Aorta (tissue), 5 donors: ENCODE data around the gene ADAMTS3. TPM values are rescaled to one million over a fixed set of nuclear protein-coding genes. Genes with fewer than 3 reads are reported as not detected.

Experiments
- ATAC-seq: fragments of 200-7000 bp; cut with Tn5 transposase; one replicate; pipeline ENCODE4 v1.9.1; 2022; ENCODE audit warnings: moderate library complexity; ENCODE audit not compliant: low FRiP score
- DNase-seq, 2 donors: peaks; one replicate each; pipeline ENCODE4 v3.0.0-alpha.2; 2020
- H3K27ac ChIP-seq, 2 donors: one replicate each; pipeline ENCODE4 v1.5.1; 2013; ENCODE audit warnings: low read length in 2 of 2, mild to moderate bottlenecking in 2 of 2, moderate library complexity in 2 of 2, control low read depth in 1 of 2, inconsistent platforms in 1 of 2, low read depth in 1 of 2
- H3K27me3 ChIP-seq, 2 donors: one replicate each; pipeline ENCODE4 v1.6.1; 2013; ENCODE audit warnings: control low read depth in 1 of 2, low read length in 1 of 2, mild to moderate bottlenecking in 1 of 2, moderate library complexity in 1 of 2; ENCODE audit not compliant: insufficient read depth in 2 of 2, control insufficient read depth in 1 of 2
- H3K36me3 ChIP-seq, 2 donors: one replicate each; pipeline ENCODE4 v1.6.1; 2013; ENCODE audit warnings: control low read depth in 1 of 2, low read length in 1 of 2, mild to moderate bottlenecking in 1 of 2; ENCODE audit not compliant: insufficient read depth in 2 of 2, control insufficient read depth in 1 of 2
- H3K4me1 ChIP-seq, 2 donors: one replicate each; pipeline ENCODE4 v1.6.1; 2013; ENCODE audit warnings: low read length in 2 of 2, control low read depth in 1 of 2, mild to moderate bottlenecking in 1 of 2, moderate library complexity in 1 of 2; ENCODE audit not compliant: insufficient read depth in 2 of 2, control insufficient read depth in 1 of 2
- H3K4me3 ChIP-seq, 2 donors: one replicate each; pipeline ENCODE4 v1.5.1; 2013; ENCODE audit warnings: low read length in 2 of 2, control low read depth in 1 of 2, mild to moderate bottlenecking in 1 of 2
- H3K9me3 ChIP-seq: one replicate; pipeline ENCODE4 v1.6.1; 2013; ENCODE audit warnings: mild to moderate bottlenecking, low read length; ENCODE audit not compliant: control insufficient read depth
- WGBS, 2 donors: extraction: QIAGEN DNeasy Blood & Tissue Kit; methylation state at CpG; one replicate each; pipeline ENCODE4 v1.1.7; 2013; 5-methylcytosine and 5-hydroxymethylcytosine counted together
- intact Hi-C, 2 donors: fragments of 100-400 bp; cut with DNase I; formaldehyde crosslinking; loops; one replicate each; pipeline versions ENCODE4 v1.14.2 to v1.15.0; 2022
- polyA plus RNA-seq, 2 donors: library from polyadenylated mRNA; stranded (reverse); fragments of 200-250 nt; gene quantifications; one replicate each; pipeline ENCODE4 v1.2.3, GENCODE V29; 2013
- total RNA-seq, 2 donors: library from RNA; stranded (reverse); fragmentation: NEBNext Ultra II Directional; extraction: Animal tissue kit (Norgen Biotek cat#: 25700); gene quantifications; one replicate each; pipeline ENCODE4 v1.2.1, GENCODE V29; 2021
- donor health status: healthy with polysubstance abuse.
- donor health status: Bipolar disorder and iron deficiency.
- donor health status: DM: no; HTN: no; CAD: no.
- donor health status: DM: no; HTN: no; CAD: no.
- donor health status: DM: yes; HTN: yes; CAD: no.

The ADAMTS3 gene
- total and polyA plus RNA-seq, 4 donors = 0.25 to 5.9 (median 2.5) TPM

GRCh38 chr4:72507167-72507566 is 61.9 kb downstream of the ADAMTS3 start:
- Histone ChIP-seq H3K4me3 (no peak overlapping the region), H3K27me3 (no peaks in the 10 kb centered on the region), H3K27ac (no peak overlapping the region), H3K4me1 (no peaks in the 10 kb centered on the region), H3K36me3 (no peaks in the 10 kb centered on the region), H3K9me3 (no peaks in the 10 kb centered on the region)
- DNase-seq (no peak), ATAC-seq (no peak)
- intact Hi-C loops = loop anchor here (5.0 kb wide), 2 partner anchors 195 to 515 kb away; no protein-coding TSS in a partner anchor
- 39% methylated on average over 2 of the region's 2 CpGs for WGBS, 2 donors

GRCh38 chr4:72505314-72505744 is 63.7 kb downstream of the ADAMTS3 start:
- intact Hi-C loops = loop anchor here (5.0 kb wide), 2 partner anchors 197 to 517 kb away; no protein-coding TSS in a partner anchor
- ATAC-seq (peak; percentile 77), DNase-seq (no peak)
- 15 to 18% methylated on average over 3 of the region's 3 CpGs for WGBS, 2 donors
- Histone ChIP-seq H3K9me3 (no peaks in the 10 kb centered on the region), H3K36me3 (no peaks in the 10 kb centered on the region), H3K4me3 (no peak overlapping the region), H3K27me3 (no peaks in the 10 kb centered on the region), H3K27ac (no peak overlapping the region), H3K4me1 (no peaks in the 10 kb centered on the region)

GRCh38 chr4:72500214-72500613 is 68.8 kb downstream of the ADAMTS3 start:
- H3K36me3 ChIP-seq = no peaks in the 10 kb centered on the region
- H3K4me3 ChIP-seq = no peak overlapping the region
- H3K27me3 ChIP-seq = no peaks in the 10 kb centered on the region
- H3K4me1 ChIP-seq = no peaks in the 10 kb centered on the region
- H3K9me3 ChIP-seq = no peaks in the 10 kb centered on the region
- intact Hi-C loops = loop anchor here in 1 of 2 donors (5.0 kb wide), 1 partner anchor 522 kb away; no protein-coding TSS in a partner anchor
- no peak for ATAC-seq
- 78 to 84% methylated on average over 2 of the region's 2 CpGs for WGBS, 2 donors
- DNase-seq = no peak
- H3K27ac ChIP-seq = no peak overlapping the region

GRCh38 chr4:72496119-72496518 is 72.9 kb downstream of the ADAMTS3 start:
- Histone ChIP-seq H3K4me1 (no peaks in the 10 kb centered on the region), H3K36me3 (no peaks in the 10 kb centered on the region), H3K27me3 (no peaks in the 10 kb centered on the region), H3K9me3 (no peaks in the 10 kb centered on the region), H3K27ac (no peak overlapping the region), H3K4me3 (no peak overlapping the region)
- WGBS, 2 donors = 30 to 36% methylated on average over 1 of the region's 1 CpG
- DNase-seq (no peak), ATAC-seq (no peak)
- intact Hi-C loops = no loop called here

- H3K9me3 ChIP-seq = no peaks in the 10 kb centered on the region
- no peaks in the 10 kb centered on the region for H3K27me3 ChIP-seq
- ATAC-seq (no peak), DNase-seq (no peak)
- no peak overlapping the region for H3K4me3 ChIP-seq
- intact Hi-C loops = no loop called here
- no peaks in the 10 kb centered on the region for H3K4me1 ChIP-seq
- no peak overlapping the region for H3K27ac ChIP-seq
- H3K36me3 ChIP-seq = no peaks in the 10 kb centered on the region
Measured at GRCh38 chr4:72494156-72494555, 74.9 kb downstream of the ADAMTS3 start.

GRCh38 chr4:72489267-72489666 is 79.8 kb downstream of the ADAMTS3 start:
- intact Hi-C loops = no loop called here

GRCh38 chr4:72486991-72487390 is 82.0 kb downstream of the ADAMTS3 start:
- H3K4me1 ChIP-seq = no peaks in the 10 kb centered on the region
- no peaks in the 10 kb centered on the region for H3K9me3 ChIP-seq
- intact Hi-C loops = no loop called here
- no peak for DNase-seq
- H3K27me3 ChIP-seq = no peaks in the 10 kb centered on the region
- no peak for ATAC-seq
- H3K4me3 ChIP-seq = no peak overlapping the region
- H3K27ac ChIP-seq = no peak overlapping the region
- no peaks in the 10 kb centered on the region for H3K36me3 ChIP-seq

More at GRCh38 chr4:72489267-72489666, 79.8 kb downstream of the ADAMTS3 start:
- ATAC-seq = no peak
- H3K27ac ChIP-seq = no peak overlapping the region
- no peaks in the 10 kb centered on the region for H3K27me3 ChIP-seq
- no peak for DNase-seq
- H3K4me3 ChIP-seq = no peak overlapping the region
- H3K36me3 ChIP-seq = no peaks in the 10 kb centered on the region
- H3K4me1 ChIP-seq = no peaks in the 10 kb centered on the region
- H3K9me3 ChIP-seq = no peaks in the 10 kb centered on the region
- 55 to 60% methylated on average over 4 of the region's 4 CpGs for WGBS, 2 donors

- no peak for ATAC-seq
- Histone ChIP-seq H3K27me3 (no peaks in the 10 kb centered on the region), H3K27ac (no peak overlapping the region), H3K9me3 (no peaks in the 10 kb centered on the region), H3K4me1 (no peaks in the 10 kb centered on the region), H3K36me3 (no peaks in the 10 kb centered on the region), H3K4me3 (no peak overlapping the region)
- intact Hi-C loops = no loop called here
- DNase-seq = no peak
- 80 to 87% methylated on average over 1 of the region's 1 CpG for WGBS, 2 donors
Measured at GRCh38 chr4:72484981-72485380, 84.0 kb downstream of the ADAMTS3 start.

- Histone ChIP-seq H3K36me3 (no peaks in the 10 kb centered on the region), H3K27ac (no peak overlapping the region), H3K4me3 (no peak overlapping the region), H3K27me3 (no peaks in the 10 kb centered on the region), H3K9me3 (no peaks in the 10 kb centered on the region), H3K4me1 (no peaks in the 10 kb centered on the region)
- ATAC-seq (no peak), DNase-seq (no peak)
- intact Hi-C loops = no loop called here
- 50 to 52% methylated on average over 1 of the region's 1 CpG for WGBS, 2 donors
Measured at GRCh38 chr4:72473434-72473900, 95.6 kb downstream of the ADAMTS3 start.
